ENCODE data around the gene PLA2G4E. TPM values are rescaled to one million over a fixed set of nuclear protein-coding genes. Genes with fewer than 3 reads are reported as not detected.

PLA2G4E gene
- total and polyA plus RNA-seq, 9 of the 15 experiments (the other 6 are each of a cell fraction or from before 2014, with no cell fraction given) = 0.03 TPM; not detected in 8

- H3K27me3 ChIP-seq (ENCODE audit: control insufficient read depth in 2 of 2, insufficient read depth in 2 of 2, low read length in 2 of 2) = no peaks in the 10 kb centered on the region
- POLR2A ChIA-PET = interaction anchor here (0.5 to 2.6 kb wide), 2 partner anchors 9 to 97 kb away, joined by 3 to 10 read pairs; no protein-coding TSS in a partner anchor
- no peak overlapping the region for H3K27ac ChIP-seq (ENCODE audit: extremely low read depth, low read depth, low read length)
- BruUV-seq (replicated peaks) = no TSS peak
- CTCF ChIA-PET (ENCODE audit: low intra/inter-chr PET ratio) = no interaction called here
- FAIRE-seq (no peak), DNase-seq (ENCODE audit: extremely low read depth in 1 of 4, low spot score in 3 of 4) (no peak), ATAC-seq (no peak)
- H3K4me2 ChIP-seq (ENCODE audit: insufficient read depth, low read length) = no peak overlapping the region
- intact Hi-C loops (cut with micrococcal nuclease) = no loop called here
- H2AFZ ChIP-seq (ENCODE audit: low read depth, low read length) = no peak overlapping the region
- no peak overlapping the region for H3K4me3 ChIP-seq
- peaks cover 14% of the 10 kb centered on the region; the same call in 1 of the 2 replicates for H4K20me1 ChIP-seq (replicated peaks; ENCODE audit: control insufficient read depth, insufficient read depth, low read length)
- WGBS (ENCODE audit: insufficient coverage, low coverage, missing lambda C conversion rate) = 43% methylated on average over 4 of the region's 4 CpGs
- peaks cover 3 to 19% of the 10 kb centered on the region in 2 experiments for H3K4me1 ChIP-seq (replicated peaks in 1 of 2; ENCODE audit: control insufficient read depth in 2 of 2, insufficient read depth in 2 of 2, low read length in 2 of 2)
- H3K9me1 ChIP-seq (ENCODE audit: control insufficient read depth, insufficient read depth, low read length) = no peaks in the 10 kb centered on the region
- H3K79me2 ChIP-seq (ENCODE audit: control insufficient read depth, insufficient read depth, low read length) = peaks cover 21% of the 10 kb centered on the region
- no peaks in the 10 kb centered on the region for H3K9me3 ChIP-seq (replicated peaks; ENCODE audit: control insufficient read depth, insufficient read depth, low read depth, low read length)
- H3K9ac ChIP-seq (ENCODE audit: insufficient read depth in 1 of 2, low read depth in 2 of 2, low read length in 2 of 2) = no peak overlapping the region
- in situ Hi-C loops (cut with MboI) = no loop called here
- H3K36me3 ChIP-seq (ENCODE audit: control insufficient read depth, insufficient read depth, low read length) = no peaks in the 10 kb centered on the region
- TF ChIP-seq NR0B1 (IDR thresholded peaks at IDR 0.05; ENCODE audit: partially characterized antibody) = no peak
- TF ChIP-seq PPARD (CRISPR knock-in tag; IDR thresholded peaks at IDR 0.05) = no peak
- TF ChIP-seq GABPB1 (CRISPR knock-in tag; IDR thresholded peaks at IDR 0.05) = no peak
- TF ChIP-seq RREB1 (CRISPR knock-in tag; IDR thresholded peaks at IDR 0.05) = no peak
- TF ChIP-seq PML (IDR thresholded peaks at IDR 0.05; ENCODE audit: low read length) = no peak
- no peak for TF ChIP-seq ZNF57 (CRISPR knock-in tag; IDR thresholded peaks at IDR 0.05)
- peak; percentile 50 for TF ChIP-seq ZNF316 (IDR thresholded peaks at IDR 0.05)
- no peak for TF ChIP-seq THRAP3 (IDR thresholded peaks at IDR 0.05; ENCODE audit: borderline replicate concordance)
- no peak for TF ChIP-seq KDM4B (IDR thresholded peaks at IDR 0.05; ENCODE audit: borderline replicate concordance in 2 of 2, low read depth in 1 of 2)
- no peak for TF ChIP-seq PHTF2 (CRISPR knock-in tag; IDR thresholded peaks at IDR 0.05)
- TF ChIP-seq ZNF717 (CRISPR knock-in tag; IDR thresholded peaks at IDR 0.05) = no peak
- TF ChIP-seq C11orf30 (IDR thresholded peaks at IDR 0.05; ENCODE audit: low read depth) = peak; percentile 47; the same call in 1 of the 2 replicates
- no peak for TF ChIP-seq CBX8 (IDR thresholded peaks at IDR 0.05; ENCODE audit: borderline replicate concordance, extremely low read depth, low read depth, low read length, poor library complexity, severe bottlenecking)
- TF ChIP-seq ARHGAP35 (IDR thresholded peaks at IDR 0.05; ENCODE audit: partially characterized antibody) = no peak
- no peak for TF ChIP-seq MBD2 (IDR thresholded peaks at IDR 0.05; ENCODE audit: borderline replicate concordance, low read depth)
Observed at GRCh38 chr15:41966414-41966812, 54.4 kb downstream of the PLA2G4E start.
